HCT116 (cell line): Measurements from ENCODE around the gene CDR2. TPM values are rescaled to one million over a fixed set of nuclear protein-coding genes. Genes with fewer than 3 reads are reported as not detected.

Experiments
- ATAC-seq: fragments of 200-7000 bp; cut with Tn5 transposase; 2 replicates; pipeline ENCODE4 v1.9.1; 2020; ENCODE audit warnings: mild to moderate bottlenecking, moderate library complexity
- BruUV-seq: library from RNA; stranded (reverse); fragments of 400-500 nt; replicated peaks from 2 replicates; lab custom pipeline; 2021; lab: Mats Ljungman, UMichigan
- CTCF ChIA-PET: fragments of 300-600 bp; sonication (Branson Sonifier 250); formaldehyde crosslinking; loops from one replicate; lab custom pipeline; 2021; ENCODE audit warnings: antibody characterized with exemption; lab: Charles Lee
- POLR2A ChIA-PET: fragments of 300-600, 350-600 bp; sonication (Branson Sonifier 250); formaldehyde crosslinking; loops from one replicate; lab custom pipeline; 2021; ENCODE audit warnings: antibody characterized with exemption; lab: Charles Lee
- RAD21 ChIA-PET, 2 experiments: fragments of 300-600 bp; sonication (Branson Sonifier 250); formaldehyde crosslinking; loops; one replicate each; lab custom pipeline; 2023; ENCODE audit warnings: low total read pairs in 2 of 2; ENCODE audit not compliant: uncharacterized antibody in 2 of 2, unreplicated experiment in 2 of 2, low non-redundant PET in 1 of 2; lab: Charles Lee
- DNase-seq: peaks from one replicate; pipeline ENCODE4 v3.0.0-alpha.2; 2010; ENCODE audit warnings: low read depth, low spot score
- H2AFZ ChIP-seq: fragments of 200-600 bp; shearing (Covaris generic), sonication (generic); 2 replicates; pipeline ENCODE4 v1.6.1; 2017; ENCODE audit warnings: low read depth, mixed run types, mixed read lengths, antibody characterized with exemption, low read length; ENCODE audit not compliant: poor library complexity, severe bottlenecking
- H3K27ac ChIP-seq: 2 replicates; pipeline ENCODE4 v1.5.1; 2012; ENCODE audit warnings: low read depth, low read length
- H3K27me3 ChIP-seq: fragments of 200-600 bp; sonication (generic); 2 replicates; pipeline ENCODE4 v1.6.1; 2016; ENCODE audit warnings: mixed run types, low read length, mixed read lengths; ENCODE audit not compliant: insufficient read depth
- H3K36me3 ChIP-seq, 2 experiments: fragments of 200-500 bp in 1 of 2; fragments of 200-600 bp in 1 of 2; sonication (Bioruptor generic) in 1 of 2; sonication (generic) in 1 of 2; 2 replicates each; pipeline versions ENCODE4 v1.5.1 to v1.6.1; 2014 to 2016; ENCODE audit warnings: low read length in 2 of 2, inconsistent platforms in 1 of 2, mixed read lengths in 1 of 2, mixed run types in 1 of 2; ENCODE audit not compliant: insufficient read depth in 2 of 2, control insufficient read depth in 1 of 2
- H3K4me1 ChIP-seq, 2 experiments: fragments of 200-600 bp in 1 of 2; sonication (generic) in 1 of 2; 2 replicates each; pipeline versions ENCODE4 v1.5.1 to v1.6.1; 2012 to 2017; ENCODE audit warnings: low read length in 2 of 2, inconsistent platforms in 1 of 2, mild to moderate bottlenecking in 1 of 2, mixed read lengths in 1 of 2, mixed run types in 1 of 2, moderate library complexity in 1 of 2; ENCODE audit not compliant: insufficient read depth in 2 of 2, control insufficient read depth in 1 of 2
- H3K4me2 ChIP-seq: fragments of 200-600 bp; sonication (generic); 2 replicates; pipeline ENCODE4 v1.6.1; 2017; ENCODE audit warnings: mixed run types, low read length, mixed read lengths
- H3K4me3 ChIP-seq, 2 experiments: fragments of 200-600 bp in 1 of 2; sonication (generic) in 1 of 2; replicated peaks in 1 of 2; 2 replicates each; pipeline ENCODE4 v1.5.1; 2011 to 2016; ENCODE audit warnings: low read length in 2 of 2, control low read depth in 1 of 2, low read depth in 1 of 2, mild to moderate bottlenecking in 1 of 2, mixed read lengths in 1 of 2, mixed run types in 1 of 2
- H3K79me2 ChIP-seq: fragments of 200-600 bp; sonication (generic); 2 replicates; pipeline ENCODE4 v1.6.1; 2017; ENCODE audit warnings: mild to moderate bottlenecking, mixed run types, low read length, moderate library complexity, mixed read lengths; ENCODE audit not compliant: insufficient read depth
- H3K9ac ChIP-seq: fragments of 200-600 bp; sonication (generic); 2 replicates; pipeline ENCODE4 v1.6.1; 2016; ENCODE audit warnings: low read length, mixed read lengths
- H3K9me2 ChIP-seq: fragments of 200-600 bp; sonication (generic), shearing (Covaris generic); 2 replicates; pipeline ENCODE4 v1.6.1; 2017; ENCODE audit warnings: mixed run types, mild to moderate bottlenecking, moderate library complexity; ENCODE audit not compliant: insufficient read depth
- H3K9me3 ChIP-seq, 2 experiments: fragments of 200-500 bp in 1 of 2; fragments of 200-600 bp in 1 of 2; sonication (Bioruptor generic) in 1 of 2; sonication (generic) in 1 of 2; 2 replicates each; pipeline ENCODE4 v1.6.1; 2014 to 2017; ENCODE audit warnings: low read length in 2 of 2, mixed read lengths in 2 of 2, inconsistent platforms in 1 of 2, low read depth in 1 of 2, mild to moderate bottlenecking in 1 of 2, mixed run types in 1 of 2, moderate library complexity in 1 of 2; ENCODE audit not compliant: control insufficient read depth in 1 of 2, insufficient read depth in 1 of 2
- H4K20me1 ChIP-seq: fragments of 200-600 bp; sonication (generic), shearing (Covaris generic); 2 replicates; pipeline ENCODE4 v1.6.1; 2017; ENCODE audit warnings: mixed run types, mild to moderate bottlenecking, moderate library complexity; ENCODE audit not compliant: insufficient read depth
- CBX3 ChIP-seq: IDR thresholded peaks from 2 replicates; pipeline ENCODE4 v1.6.1; 2012; ENCODE audit warnings: low read depth
- CEBPB ChIP-seq: IDR thresholded peaks from 2 replicates; pipeline ENCODE4 v1.6.1; 2012; ENCODE audit warnings: low read depth
- EGR1 ChIP-seq: IDR thresholded peaks from 2 replicates; pipeline ENCODE4 v1.6.1; 2012; ENCODE audit warnings: low read depth
- EZH2 ChIP-seq: fragments of 200-600 bp; sonication (generic); IDR thresholded peaks from 2 replicates; pipeline ENCODE4 v1.6.1; 2017; ENCODE audit warnings: antibody characterized with exemption, mixed run types
- EZH2phosphoT487 ChIP-seq: fragments of 200-600 bp; IDR thresholded peaks from 2 replicates; pipeline ENCODE4 v1.6.1; 2018; ENCODE audit warnings: antibody characterized with exemption, borderline replicate concordance
- FOSL1 ChIP-seq: IDR thresholded peaks from 2 replicates; pipeline ENCODE4 v1.6.1; 2012; ENCODE audit warnings: low read depth
- JUND ChIP-seq: IDR thresholded peaks from 2 replicates; pipeline ENCODE4 v1.6.1; 2012
- SP1 ChIP-seq: IDR thresholded peaks from 2 replicates; pipeline ENCODE4 v1.6.1; 2012; ENCODE audit warnings: low read depth
- ZNF274 ChIP-seq: fragments of 200-500 bp; sonication (Bioruptor generic); IDR thresholded peaks from 2 replicates; pipeline ENCODE4 v1.6.1; 2014; ENCODE audit warnings: mild to moderate bottlenecking, low read depth, low read length, inconsistent platforms
- intact Hi-C: fragments of 100-400 bp; cut with micrococcal nuclease; formaldehyde crosslinking; loops from 2 replicates; pipeline ENCODE4 v1.10.0; 2022
- total RNA-seq: library from RNA; stranded (reverse); gene quantifications from one replicate; pipeline ENCODE4 v1.2.1, GENCODE V29; 2021; ENCODE audit not compliant: unreplicated experiment
- TF ChIP-seq, protein P1 (sequence below): IDR thresholded peaks from 2 replicates; pipeline ENCODE4 v1.6.1; 2012
- TF ChIP-seq, protein P2 (sequence below): IDR thresholded peaks from 2 replicates; pipeline ENCODE4 v1.6.1; 2012; ENCODE audit warnings: low read depth

The CDR2 gene
- total RNA-seq, 1 experiment from 2014 or later, result 27.3 TPM

DNA sequence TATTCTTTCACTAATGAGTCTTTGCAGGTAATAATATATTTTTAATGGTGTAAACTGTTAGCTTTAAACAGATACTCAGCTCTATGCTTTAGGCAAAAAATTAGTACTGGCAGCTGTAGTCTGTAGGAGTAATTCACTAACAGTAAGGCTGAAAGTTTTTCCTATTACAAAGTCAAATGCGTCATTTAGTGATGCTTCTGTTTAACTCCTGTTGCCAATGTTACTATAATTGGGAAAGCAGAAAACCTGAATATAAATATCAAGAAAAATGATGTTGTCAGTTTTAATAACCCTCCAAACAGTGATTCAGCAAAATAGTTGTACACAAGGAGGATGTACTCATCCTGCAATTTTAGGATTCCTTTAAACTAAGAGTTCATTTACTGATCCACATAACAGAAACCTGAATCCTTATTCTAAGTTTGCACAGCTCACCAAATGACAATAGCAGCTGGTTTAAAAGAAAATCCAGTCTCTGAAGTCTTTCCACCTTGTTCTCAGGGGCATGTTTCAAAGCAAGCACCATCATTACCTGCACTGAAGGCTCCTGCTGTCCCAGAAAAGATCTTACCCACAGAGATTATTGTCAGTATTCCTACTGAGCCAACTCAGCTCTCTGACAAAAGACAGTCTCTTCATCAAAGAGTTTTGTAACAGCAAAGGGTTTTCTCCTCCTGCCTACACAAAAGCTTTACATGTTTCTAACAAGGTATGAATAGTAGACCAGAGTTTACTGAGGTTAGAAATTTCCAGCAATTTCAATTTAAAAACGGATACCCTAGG is 4.2 kb downstream of the CDR2 start:
- Histone ChIP-seq H3K9me3 (no peaks in the 10 kb centered on the region), H4K20me1 (peaks cover 4% of the 10 kb centered on the region; the same call in 1 of the 2 replicates), H3K27me3 (no peaks in the 10 kb centered on the region), H3K9ac (no peak overlapping the region), H3K4me1 (peaks cover 40 to 57% of the 10 kb centered on the region in 2 experiments), H3K36me3 (peaks cover 0 to 10% of the 10 kb centered on the region in 2 experiments; a peak in 1 of 4 replicates), H3K79me2 (peaks cover 90% of the 10 kb centered on the region), H3K9me2 (no peaks in the 10 kb centered on the region), H3K4me3 (no peak overlapping the region), H2AFZ (no peak overlapping the region), H3K27ac (no peak overlapping the region), H3K4me2 (peak overlapping the region; percentile 22; the same call in 1 of the 2 replicates)
- ATAC-seq (no peak), DNase-seq (no peak)
- no peak for TF ChIP-seq JUND
- no peak for TF ChIP-seq FOSL1
- TF ChIP-seq CBX3, result no peak
- no peak for TF ChIP-seq CEBPB
- TF ChIP-seq EGR1, result no peak
- TF ChIP-seq, protein P1, sequence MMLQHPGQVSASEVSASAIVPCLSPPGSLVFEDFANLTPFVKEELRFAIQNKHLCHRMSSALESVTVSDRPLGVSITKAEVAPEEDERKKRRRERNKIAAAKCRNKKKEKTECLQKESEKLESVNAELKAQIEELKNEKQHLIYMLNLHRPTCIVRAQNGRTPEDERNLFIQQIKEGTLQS, result no peak
- no peak for TF ChIP-seq SP1
- TF ChIP-seq EZH2, result no peak
- TF ChIP-seq ZNF274, result no peak
- TF ChIP-seq, protein P2, sequence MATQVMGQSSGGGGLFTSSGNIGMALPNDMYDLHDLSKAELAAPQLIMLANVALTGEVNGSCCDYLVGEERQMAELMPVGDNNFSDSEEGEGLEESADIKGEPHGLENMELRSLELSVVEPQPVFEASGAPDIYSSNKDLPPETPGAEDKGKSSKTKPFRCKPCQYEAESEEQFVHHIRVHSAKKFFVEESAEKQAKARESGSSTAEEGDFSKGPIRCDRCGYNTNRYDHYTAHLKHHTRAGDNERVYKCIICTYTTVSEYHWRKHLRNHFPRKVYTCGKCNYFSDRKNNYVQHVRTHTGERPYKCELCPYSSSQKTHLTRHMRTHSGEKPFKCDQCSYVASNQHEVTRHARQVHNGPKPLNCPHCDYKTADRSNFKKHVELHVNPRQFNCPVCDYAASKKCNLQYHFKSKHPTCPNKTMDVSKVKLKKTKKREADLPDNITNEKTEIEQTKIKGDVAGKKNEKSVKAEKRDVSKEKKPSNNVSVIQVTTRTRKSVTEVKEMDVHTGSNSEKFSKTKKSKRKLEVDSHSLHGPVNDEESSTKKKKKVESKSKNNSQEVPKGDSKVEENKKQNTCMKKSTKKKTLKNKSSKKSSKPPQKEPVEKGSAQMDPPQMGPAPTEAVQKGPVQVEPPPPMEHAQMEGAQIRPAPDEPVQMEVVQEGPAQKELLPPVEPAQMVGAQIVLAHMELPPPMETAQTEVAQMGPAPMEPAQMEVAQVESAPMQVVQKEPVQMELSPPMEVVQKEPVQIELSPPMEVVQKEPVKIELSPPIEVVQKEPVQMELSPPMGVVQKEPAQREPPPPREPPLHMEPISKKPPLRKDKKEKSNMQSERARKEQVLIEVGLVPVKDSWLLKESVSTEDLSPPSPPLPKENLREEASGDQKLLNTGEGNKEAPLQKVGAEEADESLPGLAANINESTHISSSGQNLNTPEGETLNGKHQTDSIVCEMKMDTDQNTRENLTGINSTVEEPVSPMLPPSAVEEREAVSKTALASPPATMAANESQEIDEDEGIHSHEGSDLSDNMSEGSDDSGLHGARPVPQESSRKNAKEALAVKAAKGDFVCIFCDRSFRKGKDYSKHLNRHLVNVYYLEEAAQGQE, result no peak
- TF ChIP-seq EZH2phosphoT487, result no peak
- BruUV-seq, result no TSS peak
- POLR2A ChIA-PET, result no interaction called here
- CTCF ChIA-PET, result no interaction called here
- RAD21 ChIA-PET, result no interaction called here
- intact Hi-C loops, result no loop called here
